Mesenchymal stem cell (in vitro differentiated cells and primary cell): ENCODE data around the gene BOC.

Experiments used
- DNase-seq: peaks from one replicate; pipeline ENCODE4 v3.0.0-alpha.2; 2013
- H2AFZ ChIP-seq: one replicate; pipeline ENCODE4 v1.6.1; 2013; ENCODE audit warnings: low read depth, mild to moderate bottlenecking, control low read depth, inconsistent platforms, low read length, moderate library complexity
- H2AK5ac ChIP-seq: 2 replicates; pipeline ENCODE4 v1.6.1; 2013; ENCODE audit warnings: low read length, moderate library complexity, mild to moderate bottlenecking, inconsistent platforms; ENCODE audit not compliant: severe bottlenecking
- H2BK120ac ChIP-seq: one replicate; pipeline ENCODE4 v1.6.1; 2013; ENCODE audit warnings: low read depth, mild to moderate bottlenecking, inconsistent platforms, low read length, moderate library complexity
- H2BK12ac ChIP-seq, 2 experiments: one replicate each; pipeline ENCODE4 v1.6.1; 2013; ENCODE audit warnings: inconsistent platforms in 2 of 2, low read length in 2 of 2, mild to moderate bottlenecking in 2 of 2, moderate library complexity in 2 of 2, control low read depth in 1 of 2
- H2BK15ac ChIP-seq: one replicate; pipeline ENCODE4 v1.6.1; 2013; ENCODE audit warnings: mild to moderate bottlenecking, low read depth, inconsistent platforms; ENCODE audit not compliant: poor library complexity, severe bottlenecking
- H2BK5ac ChIP-seq: 2 replicates; pipeline ENCODE4 v1.6.1; 2013; ENCODE audit warnings: low read depth, mild to moderate bottlenecking, low read length, control low read depth, inconsistent platforms; ENCODE audit not compliant: poor library complexity, severe bottlenecking
- H3K14ac ChIP-seq, 2 experiments: one replicate each; pipeline ENCODE4 v1.6.1; 2013; ENCODE audit warnings: inconsistent platforms in 2 of 2, low read length in 2 of 2, control low read depth in 1 of 2, mild to moderate bottlenecking in 1 of 2, moderate library complexity in 1 of 2
- H3K18ac ChIP-seq, 2 experiments: one replicate each; pipeline ENCODE4 v1.6.1; 2013; ENCODE audit warnings: inconsistent platforms in 2 of 2, low read length in 2 of 2, control low read depth in 1 of 2, low read depth in 1 of 2, mild to moderate bottlenecking in 1 of 2
- H3K23ac ChIP-seq, 2 experiments: one replicate each; pipeline ENCODE4 v1.6.1; 2013; ENCODE audit warnings: inconsistent platforms in 2 of 2, low read length in 2 of 2, mild to moderate bottlenecking in 2 of 2, moderate library complexity in 2 of 2, control low read depth in 1 of 2
- H3K27ac ChIP-seq: 2 replicates; pipeline ENCODE4 v1.5.1; 2013; ENCODE audit warnings: mild to moderate bottlenecking, moderate library complexity, low read length, control low read depth, inconsistent platforms; ENCODE audit not compliant: poor library complexity, severe bottlenecking
- H3K27me3 ChIP-seq, 2 experiments: 2 replicates each; pipeline versions ENCODE4 v1.6.1 to v1.7.0; 2013; ENCODE audit warnings: low read length in 2 of 2, mild to moderate bottlenecking in 2 of 2, moderate library complexity in 2 of 2, control low read depth in 1 of 2, inconsistent platforms in 1 of 2; ENCODE audit not compliant: control insufficient read depth in 1 of 2, insufficient read depth in 1 of 2
- H3K36me3 ChIP-seq, 2 experiments: 2 replicates each; pipeline versions ENCODE4 v1.6.1 to v1.7.0; 2013; ENCODE audit warnings: low read length in 2 of 2, control low read depth in 1 of 2, inconsistent platforms in 1 of 2, low read depth in 1 of 2, mild to moderate bottlenecking in 1 of 2; ENCODE audit not compliant: insufficient read depth in 2 of 2, control insufficient read depth in 1 of 2
- H3K4ac ChIP-seq, 2 experiments: one replicate each; pipeline ENCODE4 v1.6.1; 2013; ENCODE audit warnings: inconsistent platforms in 2 of 2, low read length in 2 of 2, mild to moderate bottlenecking in 2 of 2, moderate library complexity in 2 of 2, control low read depth in 1 of 2, low read depth in 1 of 2
- H3K4me1 ChIP-seq: 2 replicates; pipeline ENCODE4 v1.6.1; 2013; ENCODE audit warnings: low read depth, low read length, control low read depth; ENCODE audit not compliant: control insufficient read depth, insufficient read depth
- H3K4me2 ChIP-seq: 2 replicates; pipeline ENCODE4 v1.6.1; 2013; ENCODE audit warnings: low read length, mild to moderate bottlenecking, inconsistent platforms; ENCODE audit not compliant: poor library complexity, severe bottlenecking
- H3K4me3 ChIP-seq, 2 experiments: 2 replicates each; pipeline versions ENCODE4 v1.5.1 to v1.7.0; 2013; ENCODE audit warnings: low read length in 2 of 2, mild to moderate bottlenecking in 2 of 2, control low read depth in 1 of 2, low read depth in 1 of 2; ENCODE audit not compliant: insufficient read depth in 1 of 2
- H3K79me1 ChIP-seq: replicated peaks from 2 replicates; pipeline ENCODE4 v1.6.1; 2013; ENCODE audit warnings: mild to moderate bottlenecking, control low read depth, low read length, inconsistent platforms; ENCODE audit not compliant: poor library complexity, severe bottlenecking
- H3K9ac ChIP-seq: 2 replicates; pipeline ENCODE4 v1.7.0; 2013; ENCODE audit warnings: mild to moderate bottlenecking, low read length, moderate library complexity
- H3K9me3 ChIP-seq: 2 replicates; pipeline ENCODE4 v1.7.0; 2013; ENCODE audit warnings: mild to moderate bottlenecking, low read length; ENCODE audit not compliant: control insufficient read depth
- H4K8ac ChIP-seq: one replicate; pipeline ENCODE4 v1.6.1; 2013; ENCODE audit warnings: inconsistent platforms, mild to moderate bottlenecking, low read length, moderate library complexity
- H4K91ac ChIP-seq: one replicate; pipeline ENCODE4 v1.6.1; 2013; ENCODE audit warnings: mild to moderate bottlenecking, low read length, inconsistent platforms
- WGBS: methylation state at CpG from one replicate; pipeline ENCODE4 v1.1.7; 2013; ENCODE audit warnings: mixed read lengths; 5-methylcytosine and 5-hydroxymethylcytosine counted together

Gene BOC

GRCh38 chr3:113165841-113166240, 45.5 kb upstream of the BOC start:
- Histone ChIP-seq H3K4me2 (no peak overlapping the region), H3K36me3 (no peaks in the 10 kb centered on the region), H2AK5ac (no peak overlapping the region), H3K79me1 (no peaks in the 10 kb centered on the region), H3K9me3 (no peaks in the 10 kb centered on the region), H4K91ac (no peak overlapping the region), H3K4me3 (no peak overlapping the region), H2BK5ac (no peak overlapping the region), H2BK15ac (no peak overlapping the region), H3K4ac (no peak overlapping the region), H2AFZ (no peak overlapping the region), H3K9ac (no peak overlapping the region), H3K27me3 (peaks cover 0 to 4% of the 10 kb centered on the region in 2 experiments), H3K23ac (no peak overlapping the region), H3K4me1 (peaks cover 7% of the 10 kb centered on the region), H2BK120ac (no peak overlapping the region), H2BK12ac (no peak overlapping the region), H3K14ac (no peak overlapping the region), H3K18ac (no peak overlapping the region), H4K8ac (no peak overlapping the region), H3K27ac (no peak overlapping the region)
- DNase-seq, result peak; percentile 47
- WGBS, result 73% methylated on average over 1 of the region's 3 CpGs

DNA sequence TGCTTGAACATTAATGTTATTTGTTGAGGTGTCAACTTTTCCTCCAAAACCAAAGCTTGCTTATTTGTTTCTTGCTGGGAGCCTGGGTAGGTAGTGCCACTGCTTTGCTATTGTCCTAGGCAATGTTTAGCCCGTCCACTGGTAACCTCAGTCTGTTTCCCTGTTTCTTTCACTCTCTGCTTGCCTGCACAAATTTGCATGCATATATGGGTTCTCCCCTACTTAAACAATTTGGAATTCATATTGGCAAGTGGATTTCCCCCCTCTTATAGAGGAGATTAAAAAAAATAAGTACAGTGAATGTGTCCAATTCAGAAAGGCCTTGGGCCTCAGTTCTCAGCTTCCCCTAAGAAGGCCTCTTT, 45.0 kb upstream of the BOC start:
- H3K9ac ChIP-seq, result peak overlapping the region; percentile 79
- H3K9me3 ChIP-seq, result no peaks in the 10 kb centered on the region
- H3K36me3 ChIP-seq, result no peaks in the 10 kb centered on the region
- H2BK12ac ChIP-seq, result peak overlapping the region in 1 of 2 experiments; percentile 95
- H3K23ac ChIP-seq, result no peak overlapping the region
- no peak overlapping the region for H2AK5ac ChIP-seq
- H4K8ac ChIP-seq, result peak overlapping the region; percentile 33
- peaks cover 0 to 4% of the 10 kb centered on the region in 2 experiments for H3K27me3 ChIP-seq
- H3K4me2 ChIP-seq, result no peak overlapping the region
- H3K14ac ChIP-seq, result no peak overlapping the region
- peak overlapping the region; percentile 38 for H3K27ac ChIP-seq
- no peak overlapping the region for H4K91ac ChIP-seq
- DNase-seq, result no peak
- H3K4me1 ChIP-seq, result peaks cover 7% of the 10 kb centered on the region
- H3K4me3 ChIP-seq, result no peak overlapping the region
- H2AFZ ChIP-seq, result peak overlapping the region; percentile 60
- no peak overlapping the region for H2BK120ac ChIP-seq
- H3K79me1 ChIP-seq, result no peaks in the 10 kb centered on the region
- no peak overlapping the region for H2BK15ac ChIP-seq
- H2BK5ac ChIP-seq, result no peak overlapping the region
- WGBS, result 88% methylated on average over 1 of the region's 1 CpG
- H3K4ac ChIP-seq, result peak overlapping the region in 1 of 2 experiments; percentile 88
- peak overlapping the region; percentile 23 to 90 for H3K18ac ChIP-seq

GRCh38 chr3:113166719-113167492, 44.5 kb upstream of the BOC start:
- 15% methylated on average over 12 of the region's 12 CpGs for WGBS
- Histone ChIP-seq H3K9me3 (no peaks in the 10 kb centered on the region), H3K18ac (peak overlapping the region; percentile 59 to 67), H2BK15ac (no peak overlapping the region), H3K27me3 (peaks cover 0 to 4% of the 10 kb centered on the region in 2 experiments), H2BK5ac (no peak overlapping the region), H4K8ac (peak overlapping the region; percentile 78), H3K14ac (peak overlapping the region in 1 of 2 experiments; percentile 39), H3K79me1 (no peaks in the 10 kb centered on the region), H3K27ac (peak overlapping the region; percentile 38), H2BK12ac (peak overlapping the region; percentile 3 to 95), H3K4ac (peak overlapping the region; percentile 5 to 88), H3K9ac (peak overlapping the region; percentile 79), H2BK120ac (peak overlapping the region; percentile 80), H2AFZ (peak overlapping the region; percentile 60), H3K4me3 (peak overlapping the region in 1 of 2 experiments; percentile 25), H4K91ac (peak overlapping the region; percentile 44), H3K36me3 (no peaks in the 10 kb centered on the region), H3K4me1 (peaks cover 7% of the 10 kb centered on the region), H3K23ac (no peak overlapping the region), H2AK5ac (no peak overlapping the region), H3K4me2 (no peak overlapping the region)
- peak; percentile 63 for DNase-seq

- peak overlapping the region; percentile 70 to 75 for H2BK12ac ChIP-seq
- H3K4me1 ChIP-seq, result peaks cover 7% of the 10 kb centered on the region
- H3K23ac ChIP-seq, result no peak overlapping the region
- no peak overlapping the region for H2BK5ac ChIP-seq
- peak overlapping the region; percentile 73 for H2BK15ac ChIP-seq
- H3K18ac ChIP-seq, result peak overlapping the region in 1 of 2 experiments; percentile 82
- peak overlapping the region; percentile 54 for H2BK120ac ChIP-seq
- no peaks in the 10 kb centered on the region for H3K79me1 ChIP-seq
- WGBS, result 39% methylated on average over 7 of the region's 7 CpGs
- H3K4me2 ChIP-seq, result no peak overlapping the region
- peak overlapping the region; percentile 41 for H4K91ac ChIP-seq
- H3K27me3 ChIP-seq, result peaks cover 0 to 4% of the 10 kb centered on the region in 2 experiments
- peak overlapping the region in 1 of 2 experiments; percentile 38 for H3K4ac ChIP-seq
- no peak overlapping the region for H3K9ac ChIP-seq
- H2AFZ ChIP-seq, result no peak overlapping the region
- no peak overlapping the region for H3K14ac ChIP-seq
- no peak overlapping the region for H3K4me3 ChIP-seq
- DNase-seq, result no peak
- H3K9me3 ChIP-seq, result no peaks in the 10 kb centered on the region
- H2AK5ac ChIP-seq, result peak overlapping the region; percentile 50
- no peaks in the 10 kb centered on the region for H3K36me3 ChIP-seq
- H3K27ac ChIP-seq, result no peak overlapping the region
- no peak overlapping the region for H4K8ac ChIP-seq
These were observed 43.2 kb upstream of the BOC start for GRCh38 chr3:113167825-113168801.
